HEK293 (cell line): Measurements from ENCODE around the gene MYO1D.

Source experiments
- CTCF ChIA-PET: fragments of 350-600 bp; formaldehyde crosslinking; extraction: SDS; loops from one replicate; lab custom pipeline; 2021; ENCODE audit warnings: antibody characterized with exemption; lab: Yijun Ruan, JAX
- POLR2A ChIA-PET: fragments of 300-600 bp; formaldehyde crosslinking; extraction: SDS; loops from one replicate; lab custom pipeline; 2020; ENCODE audit warnings: antibody characterized with exemption, inconsistent platforms; lab: Yijun Ruan, JAX
- H3K27ac ChIP-seq: fragments of 200-500 bp; sonication (Bioruptor generic); 2 replicates; pipeline ENCODE4 v1.5.1; 2014; ENCODE audit warnings: low read depth, low read length, control low read depth, inconsistent platforms; ENCODE audit errors: extremely low read depth
- H3K36me3 ChIP-seq, 2 experiments: fragments of 200-500 bp in 1 of 2; sonication (Bioruptor generic) in 1 of 2; 1 replicate in 1 of 2; 2 replicates in 1 of 2; pipeline ENCODE4 v1.5.1; 2014 to 2017; ENCODE audit warnings: inconsistent platforms in 2 of 2, low read length in 2 of 2; ENCODE audit not compliant: control insufficient read depth in 2 of 2, insufficient read depth in 1 of 2
- H3K4me1 ChIP-seq: fragments of 200-500 bp; sonication (Bioruptor generic); 2 replicates; pipeline ENCODE4 v1.5.1; 2014; ENCODE audit warnings: mild to moderate bottlenecking, low read length, inconsistent platforms; ENCODE audit not compliant: control insufficient read depth, insufficient read depth
- H3K4me3 ChIP-seq: 2 replicates; pipeline ENCODE4 v1.5.1; 2011; ENCODE audit warnings: low read depth, mild to moderate bottlenecking, control low read depth, low read length, moderate library complexity
- H3K9me3 ChIP-seq: fragments of 200-500 bp; sonication (Bioruptor generic); 2 replicates; pipeline ENCODE4 v1.5.1; 2014; ENCODE audit warnings: low read depth, low read length, inconsistent platforms; ENCODE audit not compliant: control insufficient read depth, insufficient read depth
- EGR2 ChIP-seq: fragments of 450-650 bp; formaldehyde crosslinking; IDR thresholded peaks from 2 replicates; pipeline ENCODE4 v1.5.1; 2016; ENCODE audit warnings: low read depth, missing biosample characterization, missing genetic modification characterization
- GLIS1 ChIP-seq: fragments of 450-650 bp; formaldehyde crosslinking; IDR thresholded peaks from 2 replicates; pipeline ENCODE4 v1.5.1; 2016; ENCODE audit warnings: missing biosample characterization, missing genetic modification characterization
- KLF8 ChIP-seq: fragments of 450-650 bp; formaldehyde crosslinking; IDR thresholded peaks from 2 replicates; pipeline ENCODE4 v1.5.1; 2016; ENCODE audit warnings: missing biosample characterization, missing genetic modification characterization
- KLF9 ChIP-seq: fragments of 450-650 bp; formaldehyde crosslinking; IDR thresholded peaks from 2 replicates; pipeline ENCODE4 v1.5.1; 2016; ENCODE audit warnings: missing biosample characterization, missing genetic modification characterization, low read depth
- PRDM4 ChIP-seq: fragments of 450-650 bp; formaldehyde crosslinking; IDR thresholded peaks from 2 replicates; pipeline ENCODE4 v1.5.1; 2017; ENCODE audit warnings: missing biosample characterization, missing genetic modification characterization
- WT1 ChIP-seq: fragments of 450-650 bp; formaldehyde crosslinking; IDR thresholded peaks from 2 replicates; pipeline ENCODE4 v1.5.1; 2016; ENCODE audit warnings: missing biosample characterization, missing genetic modification characterization
- ZNF132 ChIP-seq: fragments of 450-650 bp; formaldehyde crosslinking; IDR thresholded peaks from 2 replicates; pipeline ENCODE4 v1.5.1; 2017; ENCODE audit warnings: missing biosample characterization, missing genetic modification characterization, borderline replicate concordance
- ZNF169 ChIP-seq: fragments of 450-650 bp; formaldehyde crosslinking; IDR thresholded peaks from 2 replicates; pipeline ENCODE4 v1.5.1; 2016; ENCODE audit warnings: missing biosample characterization, missing genetic modification characterization
- ZNF398 ChIP-seq: fragments of 450-650 bp; formaldehyde crosslinking; IDR thresholded peaks from 2 replicates; pipeline ENCODE4 v1.5.1; 2017; ENCODE audit warnings: missing biosample characterization, missing genetic modification characterization
- ZNF423 ChIP-seq: fragments of 450-650 bp; formaldehyde crosslinking; IDR thresholded peaks from 2 replicates; pipeline ENCODE4 v1.5.1; 2016; ENCODE audit warnings: missing biosample characterization, missing genetic modification characterization
- ZNF433 ChIP-seq: fragments of 450-650 bp; formaldehyde crosslinking; IDR thresholded peaks from 2 replicates; pipeline ENCODE4 v1.5.1; 2016; ENCODE audit warnings: missing biosample characterization, missing genetic modification characterization, low read depth
- ZNF510 ChIP-seq: fragments of 450-650 bp; formaldehyde crosslinking; IDR thresholded peaks from 2 replicates; pipeline ENCODE4 v1.5.1; 2018; ENCODE audit warnings: mild to moderate bottlenecking, missing genetic modification characterization, missing biosample characterization; ENCODE audit not compliant: insufficient replicate concordance
- ZNF521 ChIP-seq: fragments of 450-650 bp; formaldehyde crosslinking; IDR thresholded peaks from 2 replicates; pipeline ENCODE4 v1.5.1; 2017; ENCODE audit warnings: missing biosample characterization, mild to moderate bottlenecking, missing genetic modification characterization
- ZNF544 ChIP-seq: fragments of 450-650 bp; formaldehyde crosslinking; IDR thresholded peaks from 2 replicates; pipeline ENCODE4 v1.5.0; 2017; ENCODE audit warnings: missing biosample characterization, missing genetic modification characterization
- ZNF600 ChIP-seq: fragments of 450-650 bp; formaldehyde crosslinking; IDR thresholded peaks from 2 replicates; pipeline ENCODE4 v1.5.1; 2016; ENCODE audit warnings: missing biosample characterization, missing genetic modification characterization
- ZNF624 ChIP-seq: fragments of 450-650 bp; formaldehyde crosslinking; IDR thresholded peaks from 2 replicates; pipeline ENCODE4 v1.5.1; 2017; ENCODE audit warnings: missing biosample characterization, missing genetic modification characterization
- ZNF664 ChIP-seq: fragments of 450-650 bp; formaldehyde crosslinking; IDR thresholded peaks from 2 replicates; pipeline ENCODE4 v1.5.1; 2016; ENCODE audit warnings: missing biosample characterization, missing genetic modification characterization
- ZNF747 ChIP-seq: fragments of 450-650 bp; formaldehyde crosslinking; IDR thresholded peaks from 2 replicates; pipeline ENCODE4 v1.5.1; 2016; ENCODE audit warnings: missing biosample characterization, missing genetic modification characterization
- ZNF830 ChIP-seq: fragments of 450-650 bp; IDR thresholded peaks from 2 replicates; pipeline ENCODE4 v1.5.0; 2018; ENCODE audit warnings: missing biosample characterization, missing genetic modification characterization, low read depth, mild to moderate bottlenecking, moderate library complexity
- ZNF837 ChIP-seq: fragments of 450-650 bp; formaldehyde crosslinking; IDR thresholded peaks from 2 replicates; pipeline ENCODE4 v1.5.1; 2016; ENCODE audit warnings: missing biosample characterization, missing genetic modification characterization
- ZSCAN30 ChIP-seq: fragments of 450-650 bp; IDR thresholded peaks from 2 replicates; pipeline ENCODE4 v1.5.1; 2018; ENCODE audit warnings: missing biosample characterization, mild to moderate bottlenecking, missing genetic modification characterization, moderate library complexity
- TF ChIP-seq, protein P1 (sequence below): fragments of 450-650 bp; formaldehyde crosslinking; IDR thresholded peaks from 2 replicates; pipeline ENCODE4 v1.5.1; 2016; ENCODE audit warnings: missing biosample characterization, missing genetic modification characterization
- TF ChIP-seq, protein P2 (sequence below): fragments of 450-650 bp; formaldehyde crosslinking; IDR thresholded peaks from 2 replicates; pipeline ENCODE4 v1.5.1; 2017; ENCODE audit warnings: missing biosample characterization, missing genetic modification characterization
- TF ChIP-seq, protein P3 (sequence below): fragments of 450-650 bp; formaldehyde crosslinking; IDR thresholded peaks from 2 replicates; pipeline ENCODE4 v1.5.1; 2017; ENCODE audit warnings: missing biosample characterization, missing genetic modification characterization

Gene MYO1D

DNA sequence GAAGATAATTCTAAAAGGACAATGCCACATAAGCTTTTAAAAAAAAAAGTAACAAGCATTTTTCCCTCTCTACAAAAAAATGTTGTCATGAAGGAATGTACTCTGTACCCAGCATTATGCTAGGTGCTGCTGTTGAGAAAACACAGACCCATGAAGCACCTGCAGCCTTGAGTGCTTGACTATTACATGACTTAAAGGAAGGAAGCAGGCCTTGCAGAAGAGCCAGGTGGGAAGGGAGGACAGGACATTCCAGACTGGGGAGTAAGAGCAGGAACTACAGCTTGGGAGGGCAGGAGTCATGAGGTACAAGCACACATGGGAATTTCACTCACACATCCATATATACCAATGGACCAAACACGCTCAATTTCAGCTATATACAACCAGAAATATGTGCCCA, 3.8 kb downstream of the MYO1D start (continued):
- TF ChIP-seq ZNF398 (tag by site-specific recombination) (no peak), EGR2 (tag by site-specific recombination) (no peak), ZNF837 (tag by site-specific recombination) (no peak), KLF8 (tag by site-specific recombination) (no peak), ZNF169 (tag by site-specific recombination) (no peak)
- TF ChIP-seq, protein P1, sequence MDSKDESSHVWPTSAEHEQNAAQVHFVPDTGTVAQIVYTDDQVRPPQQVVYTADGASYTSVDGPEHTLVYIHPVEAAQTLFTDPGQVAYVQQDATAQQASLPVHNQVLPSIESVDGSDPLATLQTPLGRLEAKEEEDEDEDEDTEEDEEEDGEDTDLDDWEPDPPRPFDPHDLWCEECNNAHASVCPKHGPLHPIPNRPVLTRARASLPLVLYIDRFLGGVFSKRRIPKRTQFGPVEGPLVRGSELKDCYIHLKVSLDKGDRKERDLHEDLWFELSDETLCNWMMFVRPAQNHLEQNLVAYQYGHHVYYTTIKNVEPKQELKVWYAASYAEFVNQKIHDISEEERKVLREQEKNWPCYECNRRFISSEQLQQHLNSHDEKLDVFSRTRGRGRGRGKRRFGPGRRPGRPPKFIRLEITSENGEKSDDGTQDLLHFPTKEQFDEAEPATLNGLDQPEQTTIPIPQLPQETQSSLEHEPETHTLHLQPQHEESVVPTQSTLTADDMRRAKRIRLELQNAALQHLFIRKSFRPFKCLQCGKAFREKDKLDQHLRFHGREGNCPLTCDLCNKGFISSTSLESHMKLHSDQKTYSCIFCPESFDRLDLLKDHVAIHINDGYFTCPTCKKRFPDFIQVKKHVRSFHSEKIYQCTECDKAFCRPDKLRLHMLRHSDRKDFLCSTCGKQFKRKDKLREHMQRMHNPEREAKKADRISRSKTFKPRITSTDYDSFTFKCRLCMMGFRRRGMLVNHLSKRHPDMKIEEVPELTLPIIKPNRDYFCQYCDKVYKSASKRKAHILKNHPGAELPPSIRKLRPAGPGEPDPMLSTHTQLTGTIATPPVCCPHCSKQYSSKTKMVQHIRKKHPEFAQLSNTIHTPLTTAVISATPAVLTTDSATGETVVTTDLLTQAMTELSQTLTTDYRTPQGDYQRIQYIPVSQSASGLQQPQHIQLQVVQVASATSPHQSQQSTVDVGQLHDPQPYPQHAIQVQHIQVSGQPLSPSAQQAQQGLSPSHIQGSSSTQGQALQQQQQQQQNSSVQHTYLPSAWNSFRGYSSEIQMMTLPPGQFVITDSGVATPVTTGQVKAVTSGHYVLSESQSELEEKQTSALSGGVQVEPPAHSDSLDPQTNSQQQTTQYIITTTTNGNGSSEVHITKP, result no peak
- TF ChIP-seq, all 188 proteins: peak for 0

DNA sequence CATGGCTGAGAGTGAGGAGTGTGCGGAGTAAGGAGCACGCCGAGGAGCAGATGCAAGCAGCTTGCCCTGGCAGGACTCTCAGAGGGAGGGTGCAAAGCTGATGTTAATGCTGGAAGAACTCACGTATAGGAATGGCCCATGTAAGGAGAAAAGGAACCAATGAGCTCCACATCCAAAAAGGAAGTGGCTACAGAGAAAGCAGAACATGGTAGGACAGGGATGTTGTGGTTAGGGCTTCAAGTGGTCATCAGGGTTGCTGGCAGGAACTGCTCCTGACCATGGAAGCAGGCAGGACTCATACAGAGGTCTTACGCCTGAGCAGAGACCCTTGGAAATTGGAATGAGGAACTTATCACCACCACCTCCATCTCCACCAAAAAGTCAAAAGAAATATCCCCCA, 5.2 kb downstream of the MYO1D start:
- POLR2A ChIA-PET, result interaction anchor here (0.6 kb wide), 1 partner anchor 57 kb away, joined by 3 read pairs; no protein-coding TSS in a partner anchor
- no peak overlapping the region for H3K4me3 ChIP-seq
- no peak overlapping the region for H3K27ac ChIP-seq
- peaks cover 11% of the 10 kb centered on the region for H3K4me1 ChIP-seq
- peaks cover 0 to 7% of the 10 kb centered on the region in 2 experiments; a peak in 1 of 3 replicates for H3K36me3 ChIP-seq
- no peaks in the 10 kb centered on the region for H3K9me3 ChIP-seq
- TF ChIP-seq ZNF423 (no peak), ZNF521 (no peak), ZNF544 (tag by site-specific recombination) (no peak), ZNF624 (no peak), ZNF600 (tag by site-specific recombination) (peak; percentile 64), ZNF664 (tag by site-specific recombination) (no peak)
- CTCF ChIA-PET, result interaction anchor here (0.6 to 1.3 kb wide), 3 partner anchors 11 to 88 kb away, joined by 3 to 4 read pairs (median 3); no protein-coding TSS in a partner anchor

- H3K36me3 ChIP-seq, result peaks cover 0 to 7% of the 10 kb centered on the region in 2 experiments; a peak in 1 of 3 replicates
- no peaks in the 10 kb centered on the region for H3K9me3 ChIP-seq
- CTCF ChIA-PET, result no interaction called here
- no peak overlapping the region for H3K4me3 ChIP-seq
- POLR2A ChIA-PET, result no interaction called here
- peaks cover 11% of the 10 kb centered on the region for H3K4me1 ChIP-seq
- H3K27ac ChIP-seq, result no peak overlapping the region
- no peak for TF ChIP-seq ZSCAN30 (tag by site-specific recombination)
- TF ChIP-seq KLF9, result no peak
- no peak for TF ChIP-seq ZNF747 (tag by site-specific recombination)
- TF ChIP-seq, protein P2, sequence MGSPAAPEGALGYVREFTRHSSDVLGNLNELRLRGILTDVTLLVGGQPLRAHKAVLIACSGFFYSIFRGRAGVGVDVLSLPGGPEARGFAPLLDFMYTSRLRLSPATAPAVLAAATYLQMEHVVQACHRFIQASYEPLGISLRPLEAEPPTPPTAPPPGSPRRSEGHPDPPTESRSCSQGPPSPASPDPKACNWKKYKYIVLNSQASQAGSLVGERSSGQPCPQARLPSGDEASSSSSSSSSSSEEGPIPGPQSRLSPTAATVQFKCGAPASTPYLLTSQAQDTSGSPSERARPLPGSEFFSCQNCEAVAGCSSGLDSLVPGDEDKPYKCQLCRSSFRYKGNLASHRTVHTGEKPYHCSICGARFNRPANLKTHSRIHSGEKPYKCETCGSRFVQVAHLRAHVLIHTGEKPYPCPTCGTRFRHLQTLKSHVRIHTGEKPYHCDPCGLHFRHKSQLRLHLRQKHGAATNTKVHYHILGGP, result no peak
- TF ChIP-seq EGR2 (tag by site-specific recombination), result 0 out of 2 replicates have a peak, but pooled peaks have one; percentile 17
- TF ChIP-seq, protein P3, sequence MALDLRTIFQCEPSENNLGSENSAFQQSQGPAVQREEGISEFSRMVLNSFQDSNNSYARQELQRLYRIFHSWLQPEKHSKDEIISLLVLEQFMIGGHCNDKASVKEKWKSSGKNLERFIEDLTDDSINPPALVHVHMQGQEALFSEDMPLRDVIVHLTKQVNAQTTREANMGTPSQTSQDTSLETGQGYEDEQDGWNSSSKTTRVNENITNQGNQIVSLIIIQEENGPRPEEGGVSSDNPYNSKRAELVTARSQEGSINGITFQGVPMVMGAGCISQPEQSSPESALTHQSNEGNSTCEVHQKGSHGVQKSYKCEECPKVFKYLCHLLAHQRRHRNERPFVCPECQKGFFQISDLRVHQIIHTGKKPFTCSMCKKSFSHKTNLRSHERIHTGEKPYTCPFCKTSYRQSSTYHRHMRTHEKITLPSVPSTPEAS (tag by site-specific recombination), result no peak
- TF ChIP-seq GLIS1, result peak; percentile 82
- no peak for TF ChIP-seq ZNF830
- TF ChIP-seq WT1, result no peak
- TF ChIP-seq ZNF132, result no peak
- no peak for TF ChIP-seq ZNF521
- no peak for TF ChIP-seq ZNF433 (tag by site-specific recombination)
- no peak for TF ChIP-seq ZNF510 (tag by site-specific recombination)
- no peak for TF ChIP-seq PRDM4 (tag by site-specific recombination)
Observed at GRCh38 chr17:32870969-32871368, 6.0 kb downstream of the MYO1D start.
